HG03439 (cell line): Measurements from ENCODE around the gene CSF2.

Experiments used
- ATAC-seq: cut with Tn5 transposase; IDR thresholded peaks from one replicate; pipeline ENCODE4 v1.9.1; 2021; ENCODE audit warnings: mild to moderate bottlenecking, moderate library complexity; ENCODE audit not compliant: unreplicated experiment

Gene CSF2

GRCh38 chr5:132073231-132074013 lies at the start of gene CSF2:
Gene CSF2, plus strand, starts transcription at chr5:132073789. Its CDS starts 35 bp downstream, at chr5:132073824.
- ATAC-seq, result no peak

- ATAC-seq, result no peak
Measured at GRCh38 chr5:132024117-132024435, 49.5 kb upstream of the CSF2 start.

GRCh38 chr5:132024789-132025402 lies 48.7 kb upstream of the CSF2 start:
- no peak for ATAC-seq

- ATAC-seq, result no peak
Measured at GRCh38 chr5:132025403-132025971, 48.1 kb upstream of the CSF2 start.

DNA sequence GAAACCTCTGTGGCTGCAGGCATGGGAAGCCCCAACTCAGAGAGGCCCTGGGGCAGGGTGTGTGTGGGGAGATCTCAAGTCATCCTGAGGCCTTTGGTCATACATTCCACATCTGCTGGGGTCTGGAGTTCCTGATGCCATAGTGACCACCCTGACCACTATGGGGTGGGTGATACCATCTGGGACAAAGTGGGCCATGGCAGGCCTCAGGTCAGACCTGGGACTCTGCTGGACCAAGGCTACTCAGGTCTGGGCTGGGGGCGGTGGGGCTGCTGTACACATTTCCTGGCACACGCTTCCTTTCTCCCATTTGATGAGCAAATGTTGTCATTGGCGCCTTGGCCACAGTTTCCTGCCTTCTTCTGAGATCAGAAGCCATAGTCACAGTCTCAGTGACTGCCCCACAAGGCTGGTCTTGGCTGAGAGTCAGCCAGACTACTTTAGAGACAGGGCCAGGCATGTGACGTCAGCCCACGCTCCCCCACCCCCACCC lies 47.0 kb upstream of the CSF2 start:
- no peak for ATAC-seq

DNA sequence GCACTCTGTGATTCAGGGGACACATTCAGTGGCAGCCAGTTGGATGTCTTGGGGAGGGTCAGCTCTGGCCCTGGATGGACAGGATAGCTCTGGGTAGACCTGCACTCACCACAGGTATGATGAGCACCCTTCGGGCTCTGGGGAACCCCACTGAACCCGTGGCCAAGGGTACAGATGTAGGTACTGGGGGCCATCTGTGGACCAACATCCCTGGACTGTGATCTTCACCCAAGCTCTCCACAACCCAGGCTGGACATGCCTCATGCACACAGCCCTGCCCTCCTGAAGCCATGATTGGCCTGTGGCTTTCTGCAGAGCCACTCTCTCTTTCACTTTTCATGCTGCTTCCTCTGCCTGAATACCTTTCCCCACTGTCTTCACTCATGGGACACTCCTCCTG lies 46.6 kb upstream of the CSF2 start:
- no peak for ATAC-seq

DNA sequence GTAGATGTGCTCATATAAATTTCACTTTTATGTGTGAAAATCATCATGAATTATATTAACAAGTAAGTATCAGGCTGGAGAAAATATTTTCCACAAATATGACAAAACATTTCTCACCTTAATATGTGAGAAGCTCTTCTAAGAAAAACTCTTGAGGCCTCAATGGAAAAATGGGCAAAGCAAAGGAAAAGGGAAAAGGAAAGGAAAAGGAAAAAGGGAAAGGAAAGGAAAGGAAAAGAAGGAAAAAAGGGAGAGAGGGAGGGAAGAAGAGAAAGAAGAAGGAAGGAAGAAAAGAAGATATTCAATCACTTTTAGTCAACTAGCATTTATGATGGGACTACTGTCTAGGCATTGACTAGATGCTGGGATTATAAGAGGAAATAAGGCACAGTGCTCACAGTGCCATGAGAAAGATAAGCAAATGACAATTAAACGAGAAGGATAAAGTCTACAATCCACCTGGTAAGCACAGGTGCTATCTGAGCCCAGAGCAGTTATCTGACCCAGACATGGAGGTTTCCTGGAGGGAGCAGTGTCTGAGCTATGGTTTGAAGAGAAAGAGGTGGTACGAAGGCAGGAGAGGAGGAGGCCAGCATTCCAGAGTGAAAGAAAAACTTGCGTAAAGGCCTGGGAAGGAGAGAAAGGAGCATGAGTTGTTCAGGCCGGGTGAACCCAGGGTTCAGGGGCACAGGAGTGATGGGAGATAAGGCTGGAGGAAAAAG lies 43.8 kb upstream of the CSF2 start:
- ATAC-seq, result no peak

- no peak for ATAC-seq
Measured at GRCh38 chr5:132030610-132031009, 43.0 kb upstream of the CSF2 start.

DNA sequence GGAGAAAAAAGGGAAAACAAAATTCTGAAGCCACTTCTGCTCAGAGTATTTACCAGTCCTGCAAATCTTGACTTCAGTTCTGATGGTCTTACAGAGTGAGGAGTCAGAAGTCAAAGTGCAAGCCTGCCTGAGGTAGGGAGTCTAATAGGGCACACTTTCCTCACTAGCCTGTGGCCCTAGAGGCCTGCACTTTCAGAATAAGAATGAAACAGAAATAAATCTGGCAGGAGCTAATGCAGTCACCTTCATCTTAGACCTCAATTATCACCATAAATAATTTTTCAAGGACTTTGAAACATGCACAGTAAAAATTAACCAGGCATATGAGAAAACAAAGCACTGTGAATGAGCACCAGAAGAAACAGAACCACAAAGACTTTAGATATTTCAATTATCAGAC lies 41.4 kb upstream of the CSF2 start:
- no peak for ATAC-seq

DNA sequence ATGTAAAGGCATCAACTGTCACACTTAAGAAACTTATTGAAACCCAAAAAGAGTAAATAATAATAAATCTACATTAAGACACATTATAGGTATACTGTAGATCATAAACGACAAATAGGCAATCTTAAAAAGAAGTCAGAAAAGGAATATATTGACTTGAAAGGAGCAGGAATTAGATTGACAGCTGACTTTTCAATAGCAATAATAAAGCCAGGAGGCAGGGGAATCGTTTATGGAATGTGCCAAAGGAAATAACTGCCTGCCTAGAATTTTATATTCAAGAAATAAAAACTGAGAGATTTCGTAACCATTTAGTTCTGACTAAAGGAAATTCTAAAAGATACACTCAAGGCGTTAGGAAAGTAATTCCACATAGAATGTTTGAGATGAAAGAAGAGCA lies 40.5 kb upstream of the CSF2 start:
- no peak for ATAC-seq

DNA sequence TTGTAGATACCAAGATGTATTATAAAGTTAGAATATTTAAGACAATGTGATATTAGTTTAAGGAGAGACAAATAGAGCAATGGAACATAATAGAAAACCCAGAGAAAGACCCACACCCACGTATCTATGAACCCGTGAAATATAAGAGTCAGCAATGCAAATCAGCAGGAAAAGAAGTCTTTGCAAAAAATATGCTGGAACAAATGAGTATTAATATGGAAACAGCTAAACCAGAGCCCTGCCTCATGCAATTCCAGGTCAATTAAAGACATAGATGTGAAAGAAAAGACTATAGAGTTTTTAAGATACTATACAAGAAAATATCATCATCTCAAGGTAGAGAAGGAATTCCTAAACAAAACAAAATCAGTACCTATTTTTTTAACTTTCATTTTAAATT lies 36.2 kb upstream of the CSF2 start:
- ATAC-seq, result no peak

DNA sequence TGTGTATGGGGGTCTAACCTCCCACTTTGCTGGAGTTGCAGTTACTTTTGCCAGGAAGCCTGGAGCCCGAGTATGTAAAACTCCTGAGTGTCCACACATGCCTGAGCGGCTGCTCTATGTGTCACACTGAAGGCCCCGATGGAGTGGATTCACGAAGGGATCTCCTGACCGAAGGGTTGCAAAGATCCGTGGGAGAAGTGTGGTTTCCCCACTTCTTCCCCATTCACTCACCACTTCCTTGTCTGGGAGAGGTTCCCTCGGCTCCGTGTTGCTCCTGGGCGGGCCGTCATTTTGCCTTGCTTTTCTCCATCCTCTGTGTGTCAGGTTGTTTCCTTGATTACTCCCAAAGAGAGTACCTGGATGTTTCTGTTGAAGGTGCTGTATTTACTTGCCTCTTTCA lies 29.4 kb upstream of the CSF2 start:
- no peak for ATAC-seq

DNA sequence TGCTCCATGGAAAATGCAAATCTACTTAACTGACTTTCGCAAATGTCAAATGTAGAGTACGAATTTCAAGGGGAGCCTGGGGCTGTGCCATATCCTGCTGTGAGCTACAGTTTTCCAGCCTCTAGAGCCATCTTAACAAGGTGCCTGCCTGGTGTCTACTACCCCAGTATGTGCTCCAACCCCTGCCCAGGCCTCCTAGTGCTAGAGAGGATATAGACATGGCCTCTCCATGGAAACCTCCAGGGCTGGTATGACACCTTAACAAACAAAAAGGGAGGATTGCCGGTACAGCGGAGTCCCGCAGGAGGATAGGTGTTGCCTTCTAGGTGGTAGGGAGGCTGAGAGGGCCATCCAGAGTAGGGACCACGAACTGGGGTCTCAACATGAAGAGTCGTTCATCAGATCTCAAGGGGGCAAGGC lies 26.7 kb upstream of the CSF2 start:
- no peak for ATAC-seq

GRCh38 chr5:132049093-132049492 lies 24.5 kb upstream of the CSF2 start:
- ATAC-seq, result no peak

- no peak for ATAC-seq
Measured at GRCh38 chr5:132049559-132049958, 24.0 kb upstream of the CSF2 start.

GRCh38 chr5:132050136-132050535 lies 23.5 kb upstream of the CSF2 start:
- no peak for ATAC-seq

GRCh38 chr5:132050661-132051552 lies 22.7 kb upstream of the CSF2 start:
- no peak for ATAC-seq

DNA sequence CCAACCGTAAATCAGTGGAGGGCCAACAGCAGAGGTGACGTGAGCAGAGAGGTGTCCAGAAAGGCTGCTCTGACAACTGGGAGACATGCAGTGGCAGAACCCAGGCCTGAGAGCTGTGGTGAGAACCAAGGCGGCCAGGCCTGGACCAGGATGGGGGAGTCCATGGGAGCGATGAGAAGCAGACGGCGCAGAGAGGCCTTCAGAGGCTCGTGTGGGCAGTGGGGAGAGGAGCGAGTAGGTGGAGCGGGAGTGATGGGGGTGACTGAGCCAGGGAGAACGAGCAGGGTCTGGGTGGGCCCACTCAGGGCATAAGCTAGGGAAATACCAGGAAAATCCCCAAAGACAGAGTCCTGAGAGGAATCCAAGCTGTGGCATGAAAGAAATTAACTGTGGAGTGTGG lies 21.1 kb upstream of the CSF2 start:
- no peak for ATAC-seq

GRCh38 chr5:132053483-132053882 lies 20.1 kb upstream of the CSF2 start:
- no peak for ATAC-seq

DNA sequence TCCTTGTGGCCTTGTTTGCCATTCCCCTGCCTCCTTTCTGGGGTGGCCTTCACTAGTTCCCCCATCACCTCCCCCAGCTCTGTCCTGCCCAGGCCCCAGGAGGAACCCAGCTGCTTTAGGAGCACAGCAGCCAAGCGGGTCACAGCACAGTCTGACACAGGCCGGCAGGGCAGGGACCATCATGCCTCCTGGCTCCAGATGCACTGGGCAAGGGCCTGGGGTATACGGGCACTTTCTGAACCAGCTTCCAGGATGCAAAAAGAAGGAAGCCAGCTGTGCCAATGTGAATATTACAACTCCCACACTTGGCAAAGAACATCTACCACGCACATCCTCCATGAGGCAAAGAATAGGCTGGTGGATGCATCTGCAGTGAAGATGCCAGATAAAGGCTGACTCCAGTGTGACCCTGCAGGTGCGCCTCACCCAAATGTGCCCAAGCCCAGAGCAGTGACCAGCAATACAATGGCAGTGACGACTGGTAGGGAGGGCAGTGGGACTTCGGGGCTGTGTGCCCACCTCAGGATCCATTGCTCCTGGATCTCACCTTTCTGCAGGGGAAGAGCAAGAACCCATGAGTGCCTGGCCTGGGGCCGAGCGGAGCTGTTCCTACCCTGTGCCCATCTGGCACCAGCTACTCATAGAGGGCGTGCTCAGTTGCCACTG lies 19.4 kb upstream of the CSF2 start:
- ATAC-seq, result no peak
